HG02610 (cell line): ENCODE measurements around the gene ZNF320.
"Not testable (repeated sequence)": the region's sequence is repeated elsewhere in the genome, so short reads cannot be mapped to it uniquely, and the experiment has no call there.

Experiments
- ATAC-seq: cut with Tn5 transposase; IDR thresholded peaks from one replicate; pipeline ENCODE4 v1.9.1; 2021; ENCODE audit warnings: mild to moderate bottlenecking, moderate library complexity; ENCODE audit not compliant: unreplicated experiment

ZNF320 gene

GRCh38 chr19:52922841-52923777, 25.7 kb upstream of the ZNF320 start, which contains the start of gene ZNF888:
ZNF888 (minus strand) TSS chr19:52923428; CDS start chr19:52917873, 5,555 bp downstream.
- ATAC-seq = peak; percentile 90

- no peak for ATAC-seq
Measured at GRCh38 chr19:52917531-52917930, 20.1 kb upstream of the ZNF320 start.

GRCh38 chr19:52910648-52911047, 13.2 kb upstream of the ZNF320 start:
- ATAC-seq = no peak

GRCh38 chr19:52904052-52904780, 6.8 kb upstream of the ZNF320 start:
- not testable (repeated sequence) for ATAC-seq

- no peak for ATAC-seq
Measured at GRCh38 chr19:52901842-52902241, 4.4 kb upstream of the ZNF320 start.

- ATAC-seq = not testable (repeated sequence)
Measured at GRCh38 chr19:52898596-52898995, 1.2 kb upstream of the ZNF320 start.

- no peak for ATAC-seq
Measured at GRCh38 chr19:52898101-52898500, 666 bp upstream of the ZNF320 start.

GRCh38 chr19:52896431-52897137, 851 bp downstream of the ZNF320 start:
- no peak for ATAC-seq

GRCh38 chr19:52891336-52891735, 6.1 kb downstream of the ZNF320 start:
- no peak for ATAC-seq

GRCh38 chr19:52889931-52890330, 7.5 kb downstream of the ZNF320 start:
- no peak for ATAC-seq

- ATAC-seq = no peak
Measured at GRCh38 chr19:52889076-52889475, 8.4 kb downstream of the ZNF320 start.

GRCh38 chr19:52880895-52881389, 16.5 kb downstream of the ZNF320 start:
- ATAC-seq = no peak

- not testable (repeated sequence) for ATAC-seq
Measured at GRCh38 chr19:52872996-52873395, 24.4 kb downstream of the ZNF320 start.

GRCh38 chr19:52871466-52871865, 26.0 kb downstream of the ZNF320 start:
- no peak for ATAC-seq

GRCh38 chr19:52868031-52868430, 29.4 kb downstream of the ZNF320 start:
- not testable (repeated sequence) for ATAC-seq

- ATAC-seq = peak; percentile 97
Measured at GRCh38 chr19:52857378-52858191, 39.9 kb downstream of the ZNF320 start, which contains the start of gene ZNF468. ZNF468 (minus strand) TSS chr19:52857619; CDS start chr19:52854272, 3,347 bp downstream.

- not testable (repeated sequence) for ATAC-seq
Measured at GRCh38 chr19:52856540-52857377, 40.7 kb downstream of the ZNF320 start.
